Subcutaneous adipose tissue (tissue), 4 donors: ENCODE data around the gene FZD7. TPM values are rescaled to one million over a fixed set of nuclear protein-coding genes. Genes with fewer than 3 reads are reported as not detected.

ENCODE experiments used
- total RNA-seq, 4 donors: library from RNA; depleted of rRNA; stranded (reverse); fragments of >200 nt; gene quantifications; one replicate each; pipeline ENCODE4 v1.1.0, GENCODE V29; 2016
- TF ChIP-seq, protein P1 (sequence below): fragments of 450-650 bp; IDR thresholded peaks from one replicate; pipeline ENCODE4 v1.5.1; 2016; ENCODE audit warnings: low read depth, mild to moderate bottlenecking, control low read depth, antibody characterized with exemption, moderate library complexity

FZD7 gene
- total RNA-seq, 4 donors from 2014 or later: 3.8 to 8.6 (median 6.6) TPM

DNA sequence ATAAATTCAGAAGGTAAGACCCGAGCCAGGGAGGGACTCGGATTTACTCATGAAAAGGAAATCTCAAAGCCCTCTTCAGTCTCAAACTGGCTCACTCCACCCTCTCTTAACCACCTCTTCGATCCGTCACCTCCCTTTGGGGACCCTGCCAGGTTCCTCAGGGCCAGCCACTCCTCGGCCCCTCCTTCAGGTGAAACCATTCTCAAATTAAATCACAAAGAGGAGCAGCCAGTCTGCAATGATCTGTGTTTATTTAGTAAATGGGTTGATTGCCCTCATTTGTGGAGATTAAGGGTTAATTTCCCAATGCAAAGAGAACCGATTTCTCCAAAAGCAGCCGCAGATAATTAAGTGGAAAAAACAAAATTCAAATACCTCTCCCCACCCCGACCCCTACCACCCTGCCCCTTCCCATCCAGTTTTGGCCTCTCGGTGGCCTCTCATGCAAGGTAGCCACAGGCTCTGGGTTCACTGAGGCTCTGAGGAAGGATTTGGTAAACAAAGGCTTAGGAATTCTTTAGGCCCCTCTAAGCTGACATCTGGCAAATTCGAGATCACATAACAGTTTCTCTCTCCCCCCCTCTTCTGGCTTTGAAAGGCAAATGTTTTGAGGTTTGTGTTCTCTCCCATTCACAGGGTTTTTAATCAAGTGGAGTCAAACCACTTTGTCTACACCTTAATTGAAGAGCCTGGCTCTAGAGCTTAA lies 10.3 kb upstream of the FZD7 start:
- TF ChIP-seq, protein P1, sequence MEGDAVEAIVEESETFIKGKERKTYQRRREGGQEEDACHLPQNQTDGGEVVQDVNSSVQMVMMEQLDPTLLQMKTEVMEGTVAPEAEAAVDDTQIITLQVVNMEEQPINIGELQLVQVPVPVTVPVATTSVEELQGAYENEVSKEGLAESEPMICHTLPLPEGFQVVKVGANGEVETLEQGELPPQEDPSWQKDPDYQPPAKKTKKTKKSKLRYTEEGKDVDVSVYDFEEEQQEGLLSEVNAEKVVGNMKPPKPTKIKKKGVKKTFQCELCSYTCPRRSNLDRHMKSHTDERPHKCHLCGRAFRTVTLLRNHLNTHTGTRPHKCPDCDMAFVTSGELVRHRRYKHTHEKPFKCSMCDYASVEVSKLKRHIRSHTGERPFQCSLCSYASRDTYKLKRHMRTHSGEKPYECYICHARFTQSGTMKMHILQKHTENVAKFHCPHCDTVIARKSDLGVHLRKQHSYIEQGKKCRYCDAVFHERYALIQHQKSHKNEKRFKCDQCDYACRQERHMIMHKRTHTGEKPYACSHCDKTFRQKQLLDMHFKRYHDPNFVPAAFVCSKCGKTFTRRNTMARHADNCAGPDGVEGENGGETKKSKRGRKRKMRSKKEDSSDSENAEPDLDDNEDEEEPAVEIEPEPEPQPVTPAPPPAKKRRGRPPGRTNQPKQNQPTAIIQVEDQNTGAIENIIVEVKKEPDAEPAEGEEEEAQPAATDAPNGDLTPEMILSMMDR: no peak

DNA sequence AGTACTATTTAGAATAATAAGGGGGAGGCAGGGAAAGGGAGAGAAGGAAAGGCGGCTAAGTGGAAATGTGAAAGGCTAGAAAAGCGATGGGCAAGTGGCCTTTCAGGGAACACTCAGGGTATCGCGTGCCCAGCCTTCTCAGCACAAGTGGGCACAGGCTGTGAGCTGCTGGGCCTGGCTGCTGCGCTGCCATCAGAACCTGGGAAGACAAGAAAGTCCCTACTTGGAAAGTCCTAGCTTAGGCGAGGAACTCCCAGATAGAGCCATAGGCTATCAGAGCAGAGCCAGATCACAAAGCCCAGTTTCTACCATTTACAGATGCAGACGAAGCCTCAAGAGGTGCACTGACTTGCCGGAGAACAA lies 9.8 kb upstream of the FZD7 start:
- TF ChIP-seq, protein P1: no peak

GRCh38 chr2:202024871-202025270 lies 8.8 kb upstream of the FZD7 start:
- TF ChIP-seq, protein P1: no peak

DNA sequence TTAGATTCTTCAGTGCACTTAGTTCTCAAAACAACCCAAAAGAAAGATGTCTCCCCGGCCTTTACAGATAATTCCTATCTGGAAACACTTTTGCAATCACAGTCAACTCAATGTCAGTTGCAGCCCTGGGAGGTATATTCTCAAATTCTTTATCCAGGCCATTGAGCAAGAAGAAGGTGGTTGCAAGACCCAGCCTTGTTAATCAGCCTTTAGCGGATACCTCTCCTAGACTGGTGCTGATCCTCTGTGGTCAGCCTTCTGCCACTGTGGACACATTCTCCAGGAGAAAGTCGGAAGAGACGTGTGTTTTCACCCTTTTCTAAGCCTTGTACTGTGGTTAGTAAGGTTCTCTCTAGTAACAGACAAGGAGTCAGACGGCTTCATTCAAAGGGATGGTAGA lies 7.8 kb upstream of the FZD7 start:
- TF ChIP-seq, protein P1: no peak

- TF ChIP-seq, protein P1: no peak
Observed at GRCh38 chr2:202026507-202026906, 7.1 kb upstream of the FZD7 start.

GRCh38 chr2:202030691-202031090 lies 3.0 kb upstream of the FZD7 start:
- TF ChIP-seq, protein P1: no peak

- TF ChIP-seq, protein P1: no peak
Observed at GRCh38 chr2:202031246-202031951, 2.3 kb upstream of the FZD7 start.
